Osteoblast (primary cell): ENCODE data around the gene CEBPB. TPM values are rescaled to one million over a fixed set of nuclear protein-coding genes. Genes with fewer than 3 reads are reported as not detected.
A peak's percentile ranks its signal among the peaks of the same experiment; 100 is the strongest.

ENCODE experiments used
- DNase-seq: peaks from one replicate; pipeline ENCODE4 v3.0.0; 2011; ENCODE audit warnings: low spot score, mixed read lengths; ENCODE audit not compliant: insufficient read length; ENCODE audit errors: missing footprints
- H2AFZ ChIP-seq: 2 replicates; pipeline ENCODE4 v1.6.0; 2011; ENCODE audit warnings: mild to moderate bottlenecking, low read length
- H3K27ac ChIP-seq: 2 replicates; pipeline ENCODE4 v1.5.1; 2011; ENCODE audit warnings: mild to moderate bottlenecking, low read depth, low read length, moderate library complexity
- H3K27me3 ChIP-seq: 2 replicates; pipeline ENCODE4 v1.6.0; 2012; ENCODE audit warnings: mild to moderate bottlenecking, control low read depth, inconsistent platforms, low read length, moderate library complexity; ENCODE audit not compliant: insufficient read depth
- H3K36me3 ChIP-seq: 2 replicates; pipeline ENCODE4 v1.5.1; 2011; ENCODE audit warnings: mild to moderate bottlenecking, low read length, control low read depth, moderate library complexity; ENCODE audit not compliant: insufficient read depth
- H3K4me1 ChIP-seq: 2 replicates; pipeline ENCODE4 v1.5.1; 2011; ENCODE audit warnings: mild to moderate bottlenecking, low read length, control low read depth, moderate library complexity; ENCODE audit not compliant: insufficient read depth
- H3K4me2 ChIP-seq: 2 replicates; pipeline ENCODE4 v1.6.0; 2011; ENCODE audit warnings: mild to moderate bottlenecking, low read length; ENCODE audit not compliant: insufficient read depth
- H3K4me3 ChIP-seq: fragments of 200-600 bp; sonication (generic); 3 replicates; pipeline ENCODE4 v1.5.1; 2012; ENCODE audit warnings: mild to moderate bottlenecking, low read length, inconsistent platforms; ENCODE audit not compliant: insufficient read depth
- H3K79me2 ChIP-seq: 2 replicates; pipeline ENCODE4 v1.6.0; 2012; ENCODE audit warnings: mild to moderate bottlenecking, low read length, control low read depth, inconsistent platforms; ENCODE audit not compliant: insufficient read depth
- H3K9me3 ChIP-seq: 2 replicates; pipeline ENCODE4 v1.5.1; 2011; ENCODE audit warnings: low read depth, low read length, control low read depth
- H4K20me1 ChIP-seq: 2 replicates; pipeline ENCODE4 v1.6.0; 2012; ENCODE audit warnings: mild to moderate bottlenecking, low read length, control low read depth; ENCODE audit not compliant: insufficient read depth
- CTCF ChIP-seq: IDR thresholded peaks from 2 replicates; pipeline ENCODE4 v1.5.1; 2011; ENCODE audit warnings: mild to moderate bottlenecking, low read depth, low read length, moderate library complexity; ENCODE audit errors: extremely low read depth
- total RNA-seq: library from RNA; depleted of rRNA; stranded (reverse); fragments of >200 nt; gene quantifications from 2 replicates; pipeline ENCODE4 v1.2.3, GENCODE V29; 2012

The CEBPB gene
- total RNA-seq, 1 donor, result 79.3 TPM

- TF ChIP-seq CTCF, result no peak
- DNase-seq, result peak; percentile 13
- Histone ChIP-seq H3K36me3 (no peaks in the 10 kb centered on the region), H3K27me3 (no peaks in the 10 kb centered on the region), H4K20me1 (no peaks in the 10 kb centered on the region), H3K4me3 (no peak overlapping the region), H3K79me2 (no peaks in the 10 kb centered on the region), H2AFZ (no peak overlapping the region), H3K4me2 (no peak overlapping the region), H3K27ac (no peak overlapping the region), H3K9me3 (no peaks in the 10 kb centered on the region), H3K4me1 (peaks cover under 1% of the 10 kb centered on the region)
Measured at GRCh38 chr20:50232651-50233324, 42.2 kb downstream of the CEBPB start.

- no peak overlapping the region for H3K4me2 ChIP-seq
- H3K4me3 ChIP-seq, result no peak overlapping the region
- H3K36me3 ChIP-seq, result no peaks in the 10 kb centered on the region
- H3K4me1 ChIP-seq, result no peaks in the 10 kb centered on the region
- no peak overlapping the region for H2AFZ ChIP-seq
- no peaks in the 10 kb centered on the region for H3K79me2 ChIP-seq
- H4K20me1 ChIP-seq, result no peaks in the 10 kb centered on the region
- H3K27ac ChIP-seq, result no peak overlapping the region
- peak; percentile 77 for DNase-seq
- TF ChIP-seq CTCF, result no peak
- no peaks in the 10 kb centered on the region for H3K27me3 ChIP-seq
- no peaks in the 10 kb centered on the region for H3K9me3 ChIP-seq
Measured at GRCh38 chr20:50233325-50234212, 42.9 kb downstream of the CEBPB start.

GRCh38 chr20:50234288-50234687, 43.7 kb downstream of the CEBPB start:
- Histone ChIP-seq H3K4me1 (no peaks in the 10 kb centered on the region), H3K79me2 (no peaks in the 10 kb centered on the region), H3K27me3 (no peaks in the 10 kb centered on the region), H2AFZ (no peak overlapping the region), H4K20me1 (no peaks in the 10 kb centered on the region), H3K9me3 (no peaks in the 10 kb centered on the region), H3K4me3 (no peak overlapping the region), H3K4me2 (no peak overlapping the region), H3K36me3 (no peaks in the 10 kb centered on the region), H3K27ac (no peak overlapping the region)
- peak; percentile 49 for DNase-seq
- no peak for TF ChIP-seq CTCF

- Histone ChIP-seq H3K27ac (no peak overlapping the region), H3K4me3 (no peak overlapping the region), H3K4me2 (no peak overlapping the region), H3K36me3 (no peaks in the 10 kb centered on the region), H3K27me3 (no peaks in the 10 kb centered on the region), H3K4me1 (no peaks in the 10 kb centered on the region), H3K79me2 (no peaks in the 10 kb centered on the region), H4K20me1 (no peaks in the 10 kb centered on the region), H3K9me3 (no peaks in the 10 kb centered on the region), H2AFZ (no peak overlapping the region)
- TF ChIP-seq CTCF, result no peak
- peak; percentile 77 for DNase-seq
Measured at GRCh38 chr20:50237349-50237748, 46.7 kb downstream of the CEBPB start.
